ENCODE measurements around the gene LURAP1L.

- TF ChIP-seq, protein P1, sequence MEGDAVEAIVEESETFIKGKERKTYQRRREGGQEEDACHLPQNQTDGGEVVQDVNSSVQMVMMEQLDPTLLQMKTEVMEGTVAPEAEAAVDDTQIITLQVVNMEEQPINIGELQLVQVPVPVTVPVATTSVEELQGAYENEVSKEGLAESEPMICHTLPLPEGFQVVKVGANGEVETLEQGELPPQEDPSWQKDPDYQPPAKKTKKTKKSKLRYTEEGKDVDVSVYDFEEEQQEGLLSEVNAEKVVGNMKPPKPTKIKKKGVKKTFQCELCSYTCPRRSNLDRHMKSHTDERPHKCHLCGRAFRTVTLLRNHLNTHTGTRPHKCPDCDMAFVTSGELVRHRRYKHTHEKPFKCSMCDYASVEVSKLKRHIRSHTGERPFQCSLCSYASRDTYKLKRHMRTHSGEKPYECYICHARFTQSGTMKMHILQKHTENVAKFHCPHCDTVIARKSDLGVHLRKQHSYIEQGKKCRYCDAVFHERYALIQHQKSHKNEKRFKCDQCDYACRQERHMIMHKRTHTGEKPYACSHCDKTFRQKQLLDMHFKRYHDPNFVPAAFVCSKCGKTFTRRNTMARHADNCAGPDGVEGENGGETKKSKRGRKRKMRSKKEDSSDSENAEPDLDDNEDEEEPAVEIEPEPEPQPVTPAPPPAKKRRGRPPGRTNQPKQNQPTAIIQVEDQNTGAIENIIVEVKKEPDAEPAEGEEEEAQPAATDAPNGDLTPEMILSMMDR (IDR thresholded peaks at IDR 0.05) = no peak
- TF ChIP-seq POLR2A (IDR thresholded peaks at IDR 0.05) = no peak
These were observed 71.2 kb downstream of the LURAP1L start for GRCh38 chr9:12846035-12846434.

Measured in heart left ventricle (tissue), 13 donors.